HCT116 (cell line): ENCODE measurements around the gene GPR173. TPM values are rescaled to one million over a fixed set of nuclear protein-coding genes. Genes with fewer than 3 reads are reported as not detected.

Source experiments
- ATAC-seq: fragments of 200-7000 bp; cut with Tn5 transposase; 2 replicates; pipeline ENCODE4 v1.9.1; 2020; ENCODE audit warnings: mild to moderate bottlenecking, moderate library complexity
- BruUV-seq: library from RNA; stranded (reverse); fragments of 400-500 nt; replicated peaks from 2 replicates; lab custom pipeline; 2021; lab: Mats Ljungman, UMichigan
- CTCF ChIA-PET: fragments of 300-600 bp; sonication (Branson Sonifier 250); formaldehyde crosslinking; loops from one replicate; lab custom pipeline; 2021; ENCODE audit warnings: antibody characterized with exemption; lab: Charles Lee
- POLR2A ChIA-PET: fragments of 300-600, 350-600 bp; sonication (Branson Sonifier 250); formaldehyde crosslinking; loops from one replicate; lab custom pipeline; 2021; ENCODE audit warnings: antibody characterized with exemption; lab: Charles Lee
- RAD21 ChIA-PET, 2 experiments: fragments of 300-600 bp; sonication (Branson Sonifier 250); formaldehyde crosslinking; loops; one replicate each; lab custom pipeline; 2023; ENCODE audit warnings: low total read pairs in 2 of 2; ENCODE audit not compliant: uncharacterized antibody in 2 of 2, unreplicated experiment in 2 of 2, low non-redundant PET in 1 of 2; lab: Charles Lee
- DNase-seq: peaks from one replicate; pipeline ENCODE4 v3.0.0-alpha.2; 2010; ENCODE audit warnings: low read depth, low spot score
- H2AFZ ChIP-seq: fragments of 200-600 bp; shearing (Covaris generic), sonication (generic); 2 replicates; pipeline ENCODE4 v1.6.1; 2017; ENCODE audit warnings: low read depth, mixed run types, mixed read lengths, antibody characterized with exemption, low read length; ENCODE audit not compliant: poor library complexity, severe bottlenecking
- H3K27ac ChIP-seq: 2 replicates; pipeline ENCODE4 v1.5.1; 2012; ENCODE audit warnings: low read depth, low read length
- H3K27me3 ChIP-seq: fragments of 200-600 bp; sonication (generic); 2 replicates; pipeline ENCODE4 v1.6.1; 2016; ENCODE audit warnings: mixed run types, low read length, mixed read lengths; ENCODE audit not compliant: insufficient read depth
- H3K36me3 ChIP-seq, 2 experiments: fragments of 200-500 bp in 1 of 2; fragments of 200-600 bp in 1 of 2; sonication (Bioruptor generic) in 1 of 2; sonication (generic) in 1 of 2; 2 replicates each; pipeline versions ENCODE4 v1.5.1 to v1.6.1; 2014 to 2016; ENCODE audit warnings: low read length in 2 of 2, inconsistent platforms in 1 of 2, mixed read lengths in 1 of 2, mixed run types in 1 of 2; ENCODE audit not compliant: insufficient read depth in 2 of 2, control insufficient read depth in 1 of 2
- H3K4me1 ChIP-seq, 2 experiments: fragments of 200-600 bp in 1 of 2; sonication (generic) in 1 of 2; 2 replicates each; pipeline versions ENCODE4 v1.5.1 to v1.6.1; 2012 to 2017; ENCODE audit warnings: low read length in 2 of 2, inconsistent platforms in 1 of 2, mild to moderate bottlenecking in 1 of 2, mixed read lengths in 1 of 2, mixed run types in 1 of 2, moderate library complexity in 1 of 2; ENCODE audit not compliant: insufficient read depth in 2 of 2, control insufficient read depth in 1 of 2
- H3K4me2 ChIP-seq: fragments of 200-600 bp; sonication (generic); 2 replicates; pipeline ENCODE4 v1.6.1; 2017; ENCODE audit warnings: mixed run types, low read length, mixed read lengths
- H3K4me3 ChIP-seq, 2 experiments: fragments of 200-600 bp in 1 of 2; sonication (generic) in 1 of 2; replicated peaks in 1 of 2; 2 replicates each; pipeline ENCODE4 v1.5.1; 2011 to 2016; ENCODE audit warnings: low read length in 2 of 2, control low read depth in 1 of 2, low read depth in 1 of 2, mild to moderate bottlenecking in 1 of 2, mixed read lengths in 1 of 2, mixed run types in 1 of 2
- H3K79me2 ChIP-seq: fragments of 200-600 bp; sonication (generic); 2 replicates; pipeline ENCODE4 v1.6.1; 2017; ENCODE audit warnings: mild to moderate bottlenecking, mixed run types, low read length, moderate library complexity, mixed read lengths; ENCODE audit not compliant: insufficient read depth
- H3K9ac ChIP-seq: fragments of 200-600 bp; sonication (generic); 2 replicates; pipeline ENCODE4 v1.6.1; 2016; ENCODE audit warnings: low read length, mixed read lengths
- H3K9me2 ChIP-seq: fragments of 200-600 bp; sonication (generic), shearing (Covaris generic); 2 replicates; pipeline ENCODE4 v1.6.1; 2017; ENCODE audit warnings: mixed run types, mild to moderate bottlenecking, moderate library complexity; ENCODE audit not compliant: insufficient read depth
- H3K9me3 ChIP-seq, 2 experiments: fragments of 200-500 bp in 1 of 2; fragments of 200-600 bp in 1 of 2; sonication (Bioruptor generic) in 1 of 2; sonication (generic) in 1 of 2; 2 replicates each; pipeline ENCODE4 v1.6.1; 2014 to 2017; ENCODE audit warnings: low read length in 2 of 2, mixed read lengths in 2 of 2, inconsistent platforms in 1 of 2, low read depth in 1 of 2, mild to moderate bottlenecking in 1 of 2, mixed run types in 1 of 2, moderate library complexity in 1 of 2; ENCODE audit not compliant: control insufficient read depth in 1 of 2, insufficient read depth in 1 of 2
- H4K20me1 ChIP-seq: fragments of 200-600 bp; sonication (generic), shearing (Covaris generic); 2 replicates; pipeline ENCODE4 v1.6.1; 2017; ENCODE audit warnings: mixed run types, mild to moderate bottlenecking, moderate library complexity; ENCODE audit not compliant: insufficient read depth
- CEBPB ChIP-seq: IDR thresholded peaks from 2 replicates; pipeline ENCODE4 v1.6.1; 2012; ENCODE audit warnings: low read depth
- CTCF ChIP-seq, 3 experiments: fragments of 200-600 bp in 1 of 3; sonication (generic) in 1 of 3; IDR thresholded peaks in 2 of 3; conservative IDR thresholded peaks in 1 of 3; 2 replicates each; pipeline ENCODE4 v1.5.1; 2012 to 2017; ENCODE audit warnings: low read depth in 2 of 3, low read length in 2 of 3, antibody characterized with exemption in 1 of 3, borderline replicate concordance in 1 of 3, control low read depth in 1 of 3, mild to moderate bottlenecking in 1 of 3, mixed read lengths in 1 of 3, mixed run types in 1 of 3, moderate library complexity in 1 of 3; ENCODE audit not compliant: insufficient read depth in 1 of 3
- EZH2phosphoT487 ChIP-seq: fragments of 200-600 bp; IDR thresholded peaks from 2 replicates; pipeline ENCODE4 v1.6.1; 2018; ENCODE audit warnings: antibody characterized with exemption, borderline replicate concordance
- POLR2A ChIP-seq: IDR thresholded peaks from 2 replicates; pipeline ENCODE4 v1.7.0; 2011; ENCODE audit warnings: borderline replicate concordance; ENCODE audit not compliant: insufficient read depth, insufficient read length; ENCODE audit errors: extremely low read depth
- SP1 ChIP-seq: IDR thresholded peaks from 2 replicates; pipeline ENCODE4 v1.6.1; 2012; ENCODE audit warnings: low read depth
- ZBTB33 ChIP-seq: IDR thresholded peaks from 2 replicates; pipeline ENCODE4 v1.6.1; 2011; ENCODE audit warnings: mild to moderate bottlenecking, low read length, moderate library complexity; ENCODE audit not compliant: insufficient replicate concordance; ENCODE audit errors: extremely low read depth
- intact Hi-C: fragments of 100-400 bp; cut with micrococcal nuclease; formaldehyde crosslinking; loops from 2 replicates; pipeline ENCODE4 v1.10.0; 2022
- total RNA-seq: library from RNA; stranded (reverse); gene quantifications from one replicate; pipeline ENCODE4 v1.2.1, GENCODE V29; 2021; ENCODE audit not compliant: unreplicated experiment
- TF ChIP-seq, protein P1 (sequence below): IDR thresholded peaks from 2 replicates; pipeline ENCODE4 v1.6.1; 2012; ENCODE audit warnings: low read depth

GPR173 gene
- total RNA-seq, 1 experiment from 2014 or later = 3.4 TPM

DNA sequence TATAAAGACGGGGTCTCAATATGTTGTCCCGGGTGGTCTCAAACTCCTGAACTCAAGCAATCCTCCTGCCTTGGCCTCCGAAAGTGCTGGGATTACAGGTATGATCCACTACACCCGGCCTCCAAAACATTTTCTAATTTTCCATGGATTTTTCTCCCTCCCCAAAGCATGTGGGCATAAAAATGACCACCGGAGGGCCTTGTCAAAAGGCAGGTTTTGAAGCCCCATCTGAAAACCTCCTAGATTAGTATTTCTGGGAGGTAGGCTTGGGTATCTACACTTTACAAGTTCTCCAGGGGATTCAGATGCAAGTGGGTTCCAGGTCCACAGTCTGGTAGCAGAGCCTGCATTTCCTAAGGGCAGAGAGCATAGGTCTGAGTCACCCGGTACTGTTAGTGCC is 1.4 kb upstream of the GPR173 start:
- no peak overlapping the region for H3K27ac ChIP-seq

More for the DNA sequence above, 1.4 kb upstream of the GPR173 start:
- peak overlapping the region; percentile 61; the same call in 1 of the 2 replicates for H3K4me2 ChIP-seq
- H3K36me3 ChIP-seq = no peaks in the 10 kb centered on the region
- H3K4me3 ChIP-seq = no peak overlapping the region
- H3K27me3 ChIP-seq = no peaks in the 10 kb centered on the region
- TF ChIP-seq EZH2phosphoT487 (no peak), POLR2A (no peak), CEBPB (no peak), CTCF (IDR thresholded peaks at IDR 0.05 in 2 of 3, conservative IDR thresholded peaks at IDR 0.05 in 1 of 3; ENCODE audit: borderline replicate concordance in 1 of 3, insufficient read depth in 1 of 3, low read depth in 2 of 3, low read length in 2 of 3) (peak; percentile 2 to 36 (median 27); a peak in 2 of 6 replicates), ZBTB33 (no peak), SP1 (no peak)
- TF ChIP-seq, protein P1, sequence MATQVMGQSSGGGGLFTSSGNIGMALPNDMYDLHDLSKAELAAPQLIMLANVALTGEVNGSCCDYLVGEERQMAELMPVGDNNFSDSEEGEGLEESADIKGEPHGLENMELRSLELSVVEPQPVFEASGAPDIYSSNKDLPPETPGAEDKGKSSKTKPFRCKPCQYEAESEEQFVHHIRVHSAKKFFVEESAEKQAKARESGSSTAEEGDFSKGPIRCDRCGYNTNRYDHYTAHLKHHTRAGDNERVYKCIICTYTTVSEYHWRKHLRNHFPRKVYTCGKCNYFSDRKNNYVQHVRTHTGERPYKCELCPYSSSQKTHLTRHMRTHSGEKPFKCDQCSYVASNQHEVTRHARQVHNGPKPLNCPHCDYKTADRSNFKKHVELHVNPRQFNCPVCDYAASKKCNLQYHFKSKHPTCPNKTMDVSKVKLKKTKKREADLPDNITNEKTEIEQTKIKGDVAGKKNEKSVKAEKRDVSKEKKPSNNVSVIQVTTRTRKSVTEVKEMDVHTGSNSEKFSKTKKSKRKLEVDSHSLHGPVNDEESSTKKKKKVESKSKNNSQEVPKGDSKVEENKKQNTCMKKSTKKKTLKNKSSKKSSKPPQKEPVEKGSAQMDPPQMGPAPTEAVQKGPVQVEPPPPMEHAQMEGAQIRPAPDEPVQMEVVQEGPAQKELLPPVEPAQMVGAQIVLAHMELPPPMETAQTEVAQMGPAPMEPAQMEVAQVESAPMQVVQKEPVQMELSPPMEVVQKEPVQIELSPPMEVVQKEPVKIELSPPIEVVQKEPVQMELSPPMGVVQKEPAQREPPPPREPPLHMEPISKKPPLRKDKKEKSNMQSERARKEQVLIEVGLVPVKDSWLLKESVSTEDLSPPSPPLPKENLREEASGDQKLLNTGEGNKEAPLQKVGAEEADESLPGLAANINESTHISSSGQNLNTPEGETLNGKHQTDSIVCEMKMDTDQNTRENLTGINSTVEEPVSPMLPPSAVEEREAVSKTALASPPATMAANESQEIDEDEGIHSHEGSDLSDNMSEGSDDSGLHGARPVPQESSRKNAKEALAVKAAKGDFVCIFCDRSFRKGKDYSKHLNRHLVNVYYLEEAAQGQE = no peak
- POLR2A ChIA-PET = no interaction called here
- H4K20me1 ChIP-seq = no peaks in the 10 kb centered on the region
- CTCF ChIA-PET = no interaction called here
- intact Hi-C loops = no loop called here
- ATAC-seq (no peak; the same call in 1 of the 2 replicates), DNase-seq (no peak)
- no TSS peak for BruUV-seq
- no peak overlapping the region for H3K9ac ChIP-seq
- RAD21 ChIA-PET = no interaction called here
- no peak overlapping the region for H2AFZ ChIP-seq
- H3K4me1 ChIP-seq = peaks cover 6 to 8% of the 10 kb centered on the region in 2 experiments; a peak in 3 of 4 replicates
- no peaks in the 10 kb centered on the region for H3K9me3 ChIP-seq
- no peaks in the 10 kb centered on the region for H3K79me2 ChIP-seq
- H3K9me2 ChIP-seq = no peaks in the 10 kb centered on the region
